Activated CD4-positive, CD25-positive, alpha-beta regulatory T cell treated with anti-CD3 and anti-CD28 coated beads, Interleukin-2, amount 50 U/mL, for 72 hours (primary cell): ENCODE results near the gene POLRMT.
"Not testable (repeated sequence)": the region's sequence is repeated elsewhere in the genome, so short reads cannot be mapped to it uniquely, and the experiment has no call there.

Source experiments
- DNase-seq: peaks from one replicate; pipeline ENCODE4 v3.0.0; 2021

The POLRMT gene

GRCh38 chr19:646779-647565 is 13.6 kb upstream of the POLRMT start:
- DNase-seq, result no peak

GRCh38 chr19:645912-646778 is 12.8 kb upstream of the POLRMT start:
- DNase-seq, result no peak

- DNase-seq, result no peak
Measured at GRCh38 chr19:644789-645188, 11.5 kb upstream of the POLRMT start.

GRCh38 chr19:644363-644762 is 11.0 kb upstream of the POLRMT start:
- DNase-seq, result no peak

GRCh38 chr19:643736-644135 is 10.4 kb upstream of the POLRMT start:
- no peak for DNase-seq

GRCh38 chr19:642767-643727 is 9.7 kb upstream of the POLRMT start:
- DNase-seq, result no peak

- DNase-seq, result no peak
Measured at GRCh38 chr19:641702-642101, 8.4 kb upstream of the POLRMT start.

GRCh38 chr19:640606-641189 is 7.4 kb upstream of the POLRMT start:
- no peak for DNase-seq

- DNase-seq, result no peak
Measured at GRCh38 chr19:640161-640558, 6.8 kb upstream of the POLRMT start.

- peak; percentile 92 for DNase-seq
Measured at GRCh38 chr19:639253-640160, 6.2 kb upstream of the POLRMT start, which contains the start of gene FGF22. Gene FGF22 (plus strand): TSS chr19:639879. CDS start chr19:639926, 47 bp downstream.

GRCh38 chr19:638906-639252 is 5.5 kb upstream of the POLRMT start:
- DNase-seq, result no peak

GRCh38 chr19:634975-635652 is 1.8 kb upstream of the POLRMT start:
- DNase-seq, result no peak

GRCh38 chr19:633786-634639 is 676 bp upstream of the POLRMT start:
- no peak for DNase-seq

GRCh38 chr19:632579-633067 is 714 bp downstream of the POLRMT start:
- DNase-seq, result peak; percentile 58

GRCh38 chr19:629961-630714 is 3.2 kb downstream of the POLRMT start:
- no peak for DNase-seq

- not testable (repeated sequence) for DNase-seq
Measured at GRCh38 chr19:629515-629914, 3.8 kb downstream of the POLRMT start.

GRCh38 chr19:628168-628567 is 5.2 kb downstream of the POLRMT start:
- no peak for DNase-seq

GRCh38 chr19:626566-626965 is 6.8 kb downstream of the POLRMT start:
- not testable (repeated sequence) for DNase-seq

- no peak for DNase-seq
Measured at GRCh38 chr19:625257-625656, 8.1 kb downstream of the POLRMT start.
